Measurements from ENCODE around the gene CUZD1.
A peak's percentile ranks its signal among the peaks of the same experiment; 100 is the strongest.

The CUZD1 gene

DNA sequence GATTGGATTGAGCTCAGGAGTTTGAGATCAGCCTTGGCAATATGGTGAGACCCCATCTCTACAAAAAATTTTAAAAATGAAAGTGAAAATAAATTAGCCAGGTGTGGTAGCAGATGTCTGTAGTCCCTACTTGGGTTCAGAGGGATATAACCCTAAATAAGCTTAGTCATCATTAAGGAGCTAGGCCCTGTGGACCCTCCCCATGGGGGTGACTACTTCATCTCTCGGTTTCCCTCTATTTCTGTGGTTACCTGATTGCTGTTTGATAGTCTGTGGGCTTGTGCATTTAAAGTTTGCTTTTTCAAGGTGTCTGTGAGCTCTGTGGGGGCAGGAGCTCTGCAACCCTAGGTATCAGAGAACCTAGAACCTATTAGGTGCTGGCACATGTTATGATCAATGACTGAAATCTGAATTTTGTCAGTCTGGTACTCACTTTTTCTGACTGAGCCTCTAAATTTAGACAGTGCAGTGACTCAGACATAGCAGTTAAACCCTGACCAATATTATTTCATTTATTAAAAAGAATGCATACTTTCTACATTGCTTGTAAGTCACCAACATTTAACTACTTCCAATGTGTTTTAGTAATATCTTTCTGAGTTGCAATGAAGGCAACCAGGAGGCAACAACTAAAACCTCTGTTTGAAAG lies 8.1 kb upstream of the CUZD1 start:
- H3K4me3 ChIP-seq (ENCODE audit: low read length), result no peak overlapping the region
- DNase-seq (ENCODE audit: low read depth), result peak; percentile 61
- TF ChIP-seq CTCF (conservative IDR thresholded peaks at IDR 0.05; ENCODE audit: low read length), result no peak

DNA sequence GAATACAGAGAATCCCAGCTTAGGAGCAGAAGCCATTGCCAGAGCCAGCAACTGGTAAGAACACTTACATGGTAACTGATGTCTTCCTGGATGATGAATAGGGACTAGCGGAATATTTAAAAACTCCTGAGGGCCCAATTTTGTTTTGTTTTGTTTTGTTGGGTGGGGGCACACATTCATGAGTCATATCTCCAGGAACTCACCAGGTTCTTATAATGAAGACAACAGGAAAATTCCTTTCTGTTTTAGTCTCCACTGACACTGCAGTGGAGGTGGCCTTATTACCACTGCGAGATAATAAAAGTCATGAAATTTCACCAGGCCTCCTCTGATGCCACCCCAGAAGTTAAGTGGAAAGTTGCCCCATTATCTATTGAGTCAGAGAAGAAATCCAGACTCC lies 6.6 kb upstream of the CUZD1 start:
- TF ChIP-seq CTCF (conservative IDR thresholded peaks at IDR 0.05; ENCODE audit: low read length), result no peak
- DNase-seq (ENCODE audit: low read depth), result peak; percentile 23
- H3K4me3 ChIP-seq (ENCODE audit: low read length), result no peak overlapping the region

GRCh38 chr10:122850705-122851640 lies 5.3 kb upstream of the CUZD1 start:
- no peak overlapping the region for H3K4me3 ChIP-seq (ENCODE audit: low read length)
- no peak for TF ChIP-seq CTCF (conservative IDR thresholded peaks at IDR 0.05; ENCODE audit: low read length)
- no peak for DNase-seq (ENCODE audit: low read depth)

- no peak overlapping the region for H3K4me3 ChIP-seq (ENCODE audit: low read length)
- DNase-seq (ENCODE audit: low read depth), result no peak
- no peak for TF ChIP-seq CTCF (conservative IDR thresholded peaks at IDR 0.05; ENCODE audit: low read length)
These were observed 4.4 kb upstream of the CUZD1 start for GRCh38 chr10:122849900-122850605.

- no peak for TF ChIP-seq CTCF (conservative IDR thresholded peaks at IDR 0.05; ENCODE audit: low read length)
- H3K4me3 ChIP-seq (ENCODE audit: low read length), result no peak overlapping the region
- no peak for DNase-seq (ENCODE audit: low read depth)
These were observed 3.4 kb upstream of the CUZD1 start for GRCh38 chr10:122849090-122849489.

- no peak for DNase-seq (ENCODE audit: low read depth)
- no peak for TF ChIP-seq CTCF (conservative IDR thresholded peaks at IDR 0.05; ENCODE audit: low read length)
- H3K4me3 ChIP-seq (ENCODE audit: low read length), result no peak overlapping the region
These were observed 2.3 kb upstream of the CUZD1 start for GRCh38 chr10:122847782-122848604.

Data from AG10803 (cell line).